22Rv1 (cell line): ENCODE data around the gene USP5.
"Not testable (repeated sequence)": the region's sequence is repeated elsewhere in the genome, so short reads cannot be mapped to it uniquely, and the experiment has no call there.

ENCODE experiments used
- H3K27ac ChIP-seq: fragments of 450-650 bp; 2 replicates; pipeline ENCODE4 v1.5.1; 2017
- CTCF ChIP-seq: fragments of 450-650 bp; IDR thresholded peaks from 2 replicates; pipeline ENCODE4 v1.5.1; 2017; ENCODE audit warnings: mild to moderate bottlenecking
- ZFX ChIP-seq: fragments of 450-650 bp; IDR thresholded peaks from 2 replicates; pipeline ENCODE4 v1.6.1; 2017; ENCODE audit warnings: antibody characterized with exemption, borderline replicate concordance

USP5 gene

GRCh38 chr12:6899427-6899826 lies 47.5 kb downstream of the USP5 start:
- peak overlapping the region; percentile 77 for H3K27ac ChIP-seq
- no peak for TF ChIP-seq CTCF
- TF ChIP-seq ZFX: no peak

- peak overlapping the region; percentile 77 for H3K27ac ChIP-seq
These were observed 48.0 kb downstream of the USP5 start for GRCh38 chr12:6899837-6900519.

DNA sequence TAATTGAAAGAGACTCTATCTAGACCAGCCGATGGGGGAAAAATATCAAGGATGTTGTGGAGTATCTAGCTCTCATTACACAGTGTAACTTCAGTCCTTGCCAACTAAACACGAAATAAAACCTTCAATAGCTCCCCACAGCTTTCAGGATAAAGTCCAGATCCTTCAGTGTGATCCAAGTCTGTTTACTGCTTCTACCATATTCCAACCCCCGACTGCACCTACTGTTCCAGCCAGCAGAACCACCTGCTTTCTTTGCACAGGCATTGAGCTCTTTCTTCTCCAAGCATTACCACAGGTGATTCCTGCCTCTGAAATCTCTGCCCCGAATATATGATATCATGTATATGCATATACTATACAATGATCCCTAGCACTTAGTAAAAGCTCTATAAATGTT lies 50.5 kb downstream of the USP5 start:
- no peak overlapping the region for H3K27ac ChIP-seq
- TF ChIP-seq CTCF: no peak
- TF ChIP-seq ZFX: no peak

More at GRCh38 chr12:6899837-6900519, 48.0 kb downstream of the USP5 start:
- TF ChIP-seq CTCF (no peak), ZFX (no peak)

DNA sequence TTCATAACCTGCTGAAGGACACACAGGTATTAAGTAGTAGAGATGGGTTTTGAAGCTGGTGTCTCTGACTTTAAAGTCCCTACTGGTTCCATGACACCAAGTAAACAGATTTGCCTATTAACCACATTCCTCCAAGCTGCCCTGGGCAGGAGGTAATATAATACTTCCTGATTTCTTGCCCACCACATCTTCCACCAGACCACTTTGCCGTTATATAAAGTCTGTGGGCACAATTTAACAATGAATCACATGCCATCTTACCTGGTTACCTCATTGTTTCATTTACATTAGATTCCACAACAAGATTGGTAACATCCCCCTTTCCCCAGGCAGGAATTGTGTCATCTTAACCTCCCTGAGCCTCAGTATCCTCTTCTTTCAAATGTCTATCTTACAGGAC lies 51.8 kb downstream of the USP5 start:
- TF ChIP-seq CTCF (no peak), ZFX (no peak)
- H3K27ac ChIP-seq: peak overlapping the region; percentile 77

DNA sequence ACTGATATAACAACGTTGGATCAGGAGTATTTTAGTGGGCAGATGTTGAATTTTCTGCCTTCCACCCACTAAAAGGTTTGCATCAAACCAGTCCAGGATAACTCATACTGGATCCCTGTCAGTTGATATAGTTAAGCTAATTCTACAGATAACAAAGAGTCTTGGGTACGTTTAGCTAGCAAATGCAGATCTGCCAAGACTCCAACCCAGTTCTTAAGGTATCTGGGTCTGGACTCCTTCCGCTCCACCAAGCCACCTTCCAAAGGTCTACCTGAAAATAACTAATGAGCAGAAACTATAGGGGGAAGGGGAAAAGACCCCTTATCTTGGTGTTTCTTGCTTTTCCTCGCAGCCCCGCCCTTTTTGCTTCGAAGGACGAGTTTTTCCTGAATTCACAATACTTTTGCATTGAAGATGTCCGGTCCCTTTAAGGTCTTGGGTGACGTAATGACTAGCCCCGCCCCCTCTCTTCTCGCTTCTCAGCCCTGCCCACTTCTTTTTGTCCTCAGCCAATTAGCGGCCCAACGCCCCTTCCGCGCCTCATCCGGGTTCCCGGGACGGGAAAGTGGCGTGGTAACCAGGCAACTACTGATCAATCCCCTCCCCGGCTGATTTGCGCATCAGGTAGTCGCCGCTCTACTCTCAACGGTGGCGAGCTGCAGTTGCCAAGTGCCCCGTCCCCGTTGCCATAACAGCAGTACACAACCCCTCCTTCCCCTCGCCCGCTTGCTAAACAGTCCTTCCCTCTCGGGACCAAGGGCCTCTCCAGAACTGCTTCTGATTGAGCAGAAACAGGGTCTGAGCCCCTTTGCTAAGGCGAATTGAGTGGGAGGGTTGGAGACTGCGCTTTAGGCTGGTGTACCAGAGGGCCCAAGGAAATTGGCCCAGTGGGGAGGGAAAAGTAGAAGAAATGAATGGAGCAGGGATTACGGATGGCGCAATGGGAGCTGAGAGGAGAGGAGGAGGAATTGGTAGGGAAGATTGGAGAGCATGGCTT lies 52.6 kb downstream of the USP5 start, which contains the start of gene LRRC23:
LRRC23 (plus strand) TSS at position 543 of the 997 bp plus-strand sequence. CDS start 812 bp downstream, outside the sequence.
- TF ChIP-seq CTCF (no peak), ZFX (no peak)
- H3K27ac ChIP-seq: peak within 1 kb of the TSS; percentile 77

- H3K27ac ChIP-seq: peak overlapping the region; percentile 77
- no peak for TF ChIP-seq CTCF
- TF ChIP-seq ZFX: no peak
These were observed 53.6 kb downstream of the USP5 start for GRCh38 chr12:6905414-6906040.

DNA sequence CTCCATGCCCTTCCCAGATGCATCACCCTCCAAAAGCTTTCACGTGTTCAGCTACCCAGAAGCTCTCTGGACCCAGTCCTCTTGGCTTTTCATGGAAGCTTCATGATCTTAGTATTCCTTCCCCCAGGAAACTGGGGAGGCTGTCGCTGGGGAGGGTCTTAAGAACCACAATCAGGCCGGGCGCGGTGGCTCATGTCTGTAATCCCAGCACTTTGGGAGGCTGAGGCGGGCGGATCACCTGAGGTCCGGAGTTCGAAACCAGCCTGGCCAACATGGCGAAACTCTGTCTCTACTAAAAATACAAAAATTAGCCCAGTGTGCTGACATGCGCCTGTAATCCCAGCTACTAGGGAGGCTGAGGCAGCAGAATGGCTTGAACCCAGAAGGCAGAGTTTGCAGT lies 56.2 kb downstream of the USP5 start:
- not testable (repeated sequence) for H3K27ac ChIP-seq
